ENCODE data around the gene OSCP1. TPM values are rescaled to one million over a fixed set of nuclear protein-coding genes. Genes with fewer than 3 reads are reported as not detected.

The OSCP1 gene
- total and polyA plus RNA-seq, 2 donors (not counting 1 experiment from before 2014, with no cell fraction given), result 6.5 to 10.7 TPM

GRCh38 chr1:36419140-36419539 lies 31.1 kb downstream of the OSCP1 start:
- Histone ChIP-seq H3K4me3 (replicated peaks in 1 of 4; ENCODE audit: control extremely low read depth in 1 of 4, insufficient read depth in 1 of 4, low read depth in 3 of 4, low read length in 4 of 4) (no peak overlapping the region), H3K4me1 (ENCODE audit: control insufficient read depth, extremely low read depth, insufficient read depth, low read length) (peaks cover 4% of the 10 kb centered on the region), H3K36me3 (ENCODE audit: control insufficient read depth, insufficient read depth, low read length) (no peaks in the 10 kb centered on the region), H3K9ac (ENCODE audit: insufficient read depth, low read length) (no peak overlapping the region), H3K9me3 (ENCODE audit: control insufficient read depth, insufficient read depth, low read depth, low read length) (no peaks in the 10 kb centered on the region), H3K27me3 (ENCODE audit: control insufficient read depth, insufficient read depth, low read length) (no peaks in the 10 kb centered on the region), H3K27ac (ENCODE audit: insufficient read depth, low read length) (no peak overlapping the region), H3K4me2 (ENCODE audit: extremely low read depth, insufficient read depth, low read length) (no peak overlapping the region), H3K79me2 (ENCODE audit: control insufficient read depth, insufficient read depth, low read length) (no peaks in the 10 kb centered on the region), H4K20me1 (ENCODE audit: control insufficient read depth, extremely low read depth, insufficient read depth, low read length) (no peaks in the 10 kb centered on the region), H2AFZ (ENCODE audit: low read length) (no peak overlapping the region)
- no peak for DNase-seq (ENCODE audit: low read depth in 2 of 2)
- TF ChIP-seq EZH2 (IDR thresholded peaks at IDR 0.05; ENCODE audit: low read length, missing control alignments), result no peak
- no peak for TF ChIP-seq CTCF (conservative IDR thresholded peaks at IDR 0.05 in 1 of 2, IDR thresholded peaks at IDR 0.05 in 1 of 2; ENCODE audit: low read depth in 1 of 2, low read length in 2 of 2)

- H3K9ac ChIP-seq (ENCODE audit: insufficient read depth, low read length), result no peak overlapping the region
- no peaks in the 10 kb centered on the region for H4K20me1 ChIP-seq (ENCODE audit: control insufficient read depth, extremely low read depth, insufficient read depth, low read length)
- no peaks in the 10 kb centered on the region for H3K79me2 ChIP-seq (ENCODE audit: control insufficient read depth, insufficient read depth, low read length)
- H3K27me3 ChIP-seq (ENCODE audit: control insufficient read depth, insufficient read depth, low read length), result no peaks in the 10 kb centered on the region
- H3K4me1 ChIP-seq (ENCODE audit: control insufficient read depth, extremely low read depth, insufficient read depth, low read length), result peaks cover 4% of the 10 kb centered on the region
- no peaks in the 10 kb centered on the region for H3K36me3 ChIP-seq (ENCODE audit: control insufficient read depth, insufficient read depth, low read length)
- H3K9me3 ChIP-seq (ENCODE audit: control insufficient read depth, insufficient read depth, low read depth, low read length), result no peaks in the 10 kb centered on the region
- H3K27ac ChIP-seq (ENCODE audit: insufficient read depth, low read length), result no peak overlapping the region
- H3K4me2 ChIP-seq (ENCODE audit: extremely low read depth, insufficient read depth, low read length), result no peak overlapping the region
- no peak overlapping the region for H3K4me3 ChIP-seq (replicated peaks in 1 of 4; ENCODE audit: control extremely low read depth in 1 of 4, insufficient read depth in 1 of 4, low read depth in 3 of 4, low read length in 4 of 4)
- TF ChIP-seq EZH2 (IDR thresholded peaks at IDR 0.05; ENCODE audit: low read length, missing control alignments), result no peak
- no peak for TF ChIP-seq CTCF (conservative IDR thresholded peaks at IDR 0.05 in 1 of 2, IDR thresholded peaks at IDR 0.05 in 1 of 2; ENCODE audit: low read depth in 1 of 2, low read length in 2 of 2)
- DNase-seq (ENCODE audit: low read depth in 2 of 2), result no peak
- H2AFZ ChIP-seq (ENCODE audit: low read length), result no peak overlapping the region
Measured at GRCh38 chr1:36417931-36418330, 32.3 kb downstream of the OSCP1 start.

- H3K27ac ChIP-seq (ENCODE audit: insufficient read depth, low read length), result no peak overlapping the region
- no peaks in the 10 kb centered on the region for H4K20me1 ChIP-seq (ENCODE audit: control insufficient read depth, extremely low read depth, insufficient read depth, low read length)
- no peak overlapping the region for H3K4me2 ChIP-seq (ENCODE audit: extremely low read depth, insufficient read depth, low read length)
- no peak overlapping the region for H3K9ac ChIP-seq (ENCODE audit: insufficient read depth, low read length)
- no peak overlapping the region for H3K4me3 ChIP-seq (replicated peaks in 1 of 4; ENCODE audit: control extremely low read depth in 1 of 4, insufficient read depth in 1 of 4, low read depth in 3 of 4, low read length in 4 of 4)
- no peak for DNase-seq (ENCODE audit: low read depth in 2 of 2)
- TF ChIP-seq EZH2 (IDR thresholded peaks at IDR 0.05; ENCODE audit: low read length, missing control alignments) (no peak), CTCF (conservative IDR thresholded peaks at IDR 0.05 in 1 of 2, IDR thresholded peaks at IDR 0.05 in 1 of 2; ENCODE audit: low read depth in 1 of 2, low read length in 2 of 2) (no peak)
- H3K9me3 ChIP-seq (ENCODE audit: control insufficient read depth, insufficient read depth, low read depth, low read length), result no peaks in the 10 kb centered on the region
- H3K27me3 ChIP-seq (ENCODE audit: control insufficient read depth, insufficient read depth, low read length), result no peaks in the 10 kb centered on the region
- peaks cover 4% of the 10 kb centered on the region for H3K4me1 ChIP-seq (ENCODE audit: control insufficient read depth, extremely low read depth, insufficient read depth, low read length)
- no peak overlapping the region for H2AFZ ChIP-seq (ENCODE audit: low read length)
- no peaks in the 10 kb centered on the region for H3K79me2 ChIP-seq (ENCODE audit: control insufficient read depth, insufficient read depth, low read length)
- no peaks in the 10 kb centered on the region for H3K36me3 ChIP-seq (ENCODE audit: control insufficient read depth, insufficient read depth, low read length)
Measured at GRCh38 chr1:36415661-36416326, 34.5 kb downstream of the OSCP1 start.

Data from fibroblast of lung (primary cell).